PC-9 (cell line): ENCODE data around the gene SELENOH.

Experiments used
- EZH2 ChIP-seq: fragments of 200-600 bp; sonication (generic); IDR thresholded peaks from 2 replicates; pipeline ENCODE4 v1.8.0; 2017; ENCODE audit warnings: antibody characterized with exemption, low read depth
- TF ChIP-seq, protein P1 (sequence below): fragments of 200-600 bp; sonication (generic); conservative IDR thresholded peaks from 2 replicates; pipeline ENCODE4 v1.6.1; 2017; ENCODE audit warnings: mixed run types, antibody characterized with exemption, mild to moderate bottlenecking, moderate library complexity

DNA sequence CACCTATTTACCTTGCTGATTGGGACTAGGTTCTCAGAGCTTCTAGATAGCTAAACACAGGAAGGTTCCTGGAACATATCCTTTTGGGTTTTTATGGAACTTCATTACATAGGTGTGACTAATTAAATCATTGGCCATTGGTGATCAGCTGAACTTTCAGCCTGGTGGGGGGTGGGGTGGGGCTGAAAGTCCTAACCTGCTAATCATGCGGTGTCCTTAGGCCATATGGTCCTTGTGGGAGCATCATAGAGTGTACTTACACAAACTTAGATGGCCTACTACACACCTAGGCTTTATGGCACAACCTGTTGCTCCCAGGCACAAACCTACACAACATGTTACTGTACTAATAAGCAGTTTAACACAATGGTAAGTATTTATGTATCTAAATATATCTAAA, 8.6 kb upstream of the SELENOH start:
- TF ChIP-seq, protein P1, sequence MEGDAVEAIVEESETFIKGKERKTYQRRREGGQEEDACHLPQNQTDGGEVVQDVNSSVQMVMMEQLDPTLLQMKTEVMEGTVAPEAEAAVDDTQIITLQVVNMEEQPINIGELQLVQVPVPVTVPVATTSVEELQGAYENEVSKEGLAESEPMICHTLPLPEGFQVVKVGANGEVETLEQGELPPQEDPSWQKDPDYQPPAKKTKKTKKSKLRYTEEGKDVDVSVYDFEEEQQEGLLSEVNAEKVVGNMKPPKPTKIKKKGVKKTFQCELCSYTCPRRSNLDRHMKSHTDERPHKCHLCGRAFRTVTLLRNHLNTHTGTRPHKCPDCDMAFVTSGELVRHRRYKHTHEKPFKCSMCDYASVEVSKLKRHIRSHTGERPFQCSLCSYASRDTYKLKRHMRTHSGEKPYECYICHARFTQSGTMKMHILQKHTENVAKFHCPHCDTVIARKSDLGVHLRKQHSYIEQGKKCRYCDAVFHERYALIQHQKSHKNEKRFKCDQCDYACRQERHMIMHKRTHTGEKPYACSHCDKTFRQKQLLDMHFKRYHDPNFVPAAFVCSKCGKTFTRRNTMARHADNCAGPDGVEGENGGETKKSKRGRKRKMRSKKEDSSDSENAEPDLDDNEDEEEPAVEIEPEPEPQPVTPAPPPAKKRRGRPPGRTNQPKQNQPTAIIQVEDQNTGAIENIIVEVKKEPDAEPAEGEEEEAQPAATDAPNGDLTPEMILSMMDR: no peak
- no peak for TF ChIP-seq EZH2
